K562 (cell line): ENCODE measurements around the gene WNT3. TPM values are rescaled to one million over a fixed set of nuclear protein-coding genes. Genes with fewer than 3 reads are reported as not detected.

Experiments
- ATAC-seq: fragments of 200-7000 bp; cut with Tn5 transposase; 3 replicates; pipeline ENCODE4 v1.9.1; 2020; ENCODE audit warnings: moderate library complexity
- BruUV-seq: library from RNA; stranded (reverse); fragments of 400-500 nt; replicated peaks from 2 replicates; lab custom pipeline; 2021; lab: Mats Ljungman, UMichigan
- CTCF ChIA-PET: fragments of 300-600 bp; formaldehyde crosslinking; extraction: SDS; loops from one replicate; lab custom pipeline; 2021; ENCODE audit warnings: low intra/inter-chr PET ratio; lab: Yijun Ruan, JAX
- POLR2A ChIA-PET: fragments of 300-600, 350-650 bp; sonication (Branson Sonifier 250); formaldehyde crosslinking; extraction: SDS; loops from one replicate; lab custom pipeline; 2021; ENCODE audit warnings: antibody characterized with exemption, inconsistent platforms; lab: Yijun Ruan, JAX
- DNase-seq, 4 experiments: peaks; one replicate each; pipeline versions ENCODE4 v3.0.0 to v3.0.0-alpha.2; 2011 to 2018; ENCODE audit warnings: low spot score in 3 of 4, mixed read lengths in 3 of 4; ENCODE audit errors: extremely low read depth in 1 of 4
- FAIRE-seq: peaks from 2 replicates; lab custom pipeline; 2011; peaks lifted over from hg19 to GRCh38; lab: Jason Lieb, UNC
- H2AFZ ChIP-seq: 2 replicates; pipeline ENCODE4 v1.6.0; 2011; ENCODE audit warnings: low read depth, low read length, control low read depth, inconsistent platforms
- H3K27ac ChIP-seq: fragments of 200-600 bp; 3 replicates; pipeline ENCODE4 v1.8.0; 2011; ENCODE audit warnings: low read depth, mild to moderate bottlenecking, control low read depth, inconsistent platforms, low read length, moderate library complexity, mixed read lengths; ENCODE audit errors: extremely low read depth
- H3K27me3 ChIP-seq, 2 experiments: fragments of 300-600 bp in 1 of 2; 2 replicates in 1 of 2; 3 replicates in 1 of 2; pipeline versions ENCODE4 v1.6.0 to v1.8.0; 2011; ENCODE audit warnings: inconsistent platforms in 2 of 2, low read length in 2 of 2, mild to moderate bottlenecking in 1 of 2, mixed read lengths in 1 of 2, moderate library complexity in 1 of 2; ENCODE audit not compliant: control insufficient read depth in 2 of 2, insufficient read depth in 2 of 2
- H3K36me3 ChIP-seq: fragments of 300-600 bp; 3 replicates; pipeline ENCODE4 v1.8.0; 2011; ENCODE audit warnings: mild to moderate bottlenecking, low read length, inconsistent platforms; ENCODE audit not compliant: control insufficient read depth, insufficient read depth
- H3K4me1 ChIP-seq, 2 experiments: fragments of 200-600 bp in 1 of 2; replicated peaks in 1 of 2; 2 replicates in 1 of 2; 3 replicates in 1 of 2; pipeline versions ENCODE4 v1.5.1 to v1.8.0; 2011; ENCODE audit warnings: inconsistent platforms in 2 of 2, low read length in 2 of 2, mild to moderate bottlenecking in 1 of 2, mixed read lengths in 1 of 2, moderate library complexity in 1 of 2; ENCODE audit not compliant: control insufficient read depth in 2 of 2, insufficient read depth in 2 of 2
- H3K4me2 ChIP-seq: 2 replicates; pipeline ENCODE4 v1.6.1; 2011; ENCODE audit warnings: low read length, control low read depth, inconsistent platforms, mixed read lengths; ENCODE audit not compliant: insufficient read depth
- H3K4me3 ChIP-seq: fragments of 200-600 bp; sonication (generic), shearing (Covaris generic); 2 replicates; pipeline ENCODE4 v1.5.1; 2016; ENCODE audit warnings: control low read depth, inconsistent platforms
- H3K79me2 ChIP-seq: fragments of 200-600 bp; 3 replicates; pipeline ENCODE4 v1.8.0; 2011; ENCODE audit warnings: low read length, inconsistent platforms; ENCODE audit not compliant: control insufficient read depth, insufficient read depth
- H3K9ac ChIP-seq, 2 experiments: 2 replicates each; pipeline versions ENCODE4 v1.6.0 to v1.6.1; 2011; ENCODE audit warnings: low read depth in 2 of 2, low read length in 2 of 2, control low read depth in 1 of 2, inconsistent platforms in 1 of 2, mild to moderate bottlenecking in 1 of 2, mixed read lengths in 1 of 2; ENCODE audit not compliant: insufficient read depth in 1 of 2
- H3K9me1 ChIP-seq: one replicate; pipeline ENCODE4 v1.6.0; 2011; ENCODE audit warnings: inconsistent platforms, mild to moderate bottlenecking, low read length, moderate library complexity; ENCODE audit not compliant: control insufficient read depth, insufficient read depth
- H3K9me3 ChIP-seq: replicated peaks from 2 replicates; pipeline ENCODE4 v1.5.1; 2011; ENCODE audit warnings: low read depth, low read length, inconsistent platforms; ENCODE audit not compliant: control insufficient read depth, insufficient read depth
- H4K20me1 ChIP-seq: replicated peaks from 2 replicates; pipeline ENCODE4 v1.6.1; 2011; ENCODE audit warnings: low read length, inconsistent platforms, mixed read lengths; ENCODE audit not compliant: control insufficient read depth, insufficient read depth
- BDP1 ChIP-seq: IDR thresholded peaks from 3 replicates; pipeline ENCODE4 v1.6.1; 2011; ENCODE audit not compliant: insufficient read length, insufficient read depth
- CUX1 ChIP-seq: fragments of 200-800 bp; sonication (Bioruptor generic); IDR thresholded peaks from 2 replicates; pipeline ENCODE4 v1.6.1; 2016; ENCODE audit warnings: missing genetic modification characterization, missing compliant biosample characterization
- HEY1 ChIP-seq: fragments of 250-450 bp; sonication (Bioruptor Pico); IDR thresholded peaks from 2 replicates; pipeline ENCODE4 v1.5.0; 2020; ENCODE audit warnings: mild to moderate bottlenecking, moderate library complexity, borderline replicate concordance
- MTF1 ChIP-seq: fragments of 250-450 bp; sonication (Bioruptor Pico); IDR thresholded peaks from 2 replicates; pipeline ENCODE4 v1.9.0; 2021; ENCODE audit warnings: moderate library complexity, mild to moderate bottlenecking, inconsistent platforms, borderline replicate concordance
- NONO ChIP-seq, 2 experiments: fragments of 200-400 bp in 1 of 2; fragments of 450-650 bp in 1 of 2; formaldehyde crosslinking in 1 of 2; IDR thresholded peaks; 2 replicates each; pipeline ENCODE4 v1.6.1; 2017; ENCODE audit warnings: low read depth in 2 of 2, mild to moderate bottlenecking in 2 of 2, moderate library complexity in 2 of 2, low read length in 1 of 2
- TEAD2 ChIP-seq: fragments of 450-650 bp; IDR thresholded peaks from 2 replicates; pipeline ENCODE4 v1.6.1; 2016; ENCODE audit warnings: missing genetic modification characterization, control low read depth, missing compliant biosample characterization
- ZFP36 ChIP-seq: fragments of 150-350 bp; IDR thresholded peaks from 2 replicates; pipeline ENCODE4 v1.6.1; 2018; ENCODE audit warnings: low read length, low read depth; ENCODE audit not compliant: partially characterized antibody
- WGBS: fragments of 100-300 bp; shearing (Covaris generic); methylation state at CpG from one replicate; pipeline ENCODE4 v1.1.6; 2016; ENCODE audit warnings: low coverage, mixed read lengths; ENCODE audit not compliant: insufficient coverage; ENCODE audit errors: missing lambda C conversion rate; 5-methylcytosine and 5-hydroxymethylcytosine counted together
- in situ Hi-C: fragments of 300-500 bp; cut with MboI; formaldehyde crosslinking; loops from 4 replicates; pipeline ENCODE4 v1.15.0; 2018; ENCODE audit warnings: inconsistent platforms, mixed read lengths
- intact Hi-C: fragments of 100-400 bp; cut with micrococcal nuclease; formaldehyde crosslinking; loops from 2 replicates; pipeline ENCODE4 v1.14.2; 2022
- polyA plus RNA-seq, 8 experiments: library from polyadenylated mRNA; depleted of rRNA in 4 of 8; stranded (reverse) in 5 of 8; unstranded in 3 of 8; fragments of >200 nt; fragmentation: Nextera tagmentation in 2 of 8; fragmentation: Illumina TruSeq in 1 of 8; extraction: Ambion mirVana in 2 of 8; extraction: Trizol in 1 of 8; gene quantifications; 2 replicates each; pipeline versions ENCODE4 v1.2.1 to v1.2.3, GENCODE V29; 2011 to 2014; ENCODE audit warnings: inconsistent platforms in 1 of 8, missing spikeins in 1 of 8
- total RNA-seq, 7 experiments: library from RNA; depleted of rRNA in 6 of 7; stranded (reverse); fragments of >200 nt in 6 of 7; fragmentation: Illumina TruSeq in 2 of 7; extraction: Trizol in 2 of 7; gene quantifications; 2 replicates each; pipeline versions ENCODE4 v1.2.1 to v1.2.3, GENCODE V29; 2011 to 2021; ENCODE audit warnings: low replicate concordance in 1 of 7

Gene WNT3
- total and polyA plus RNA-seq, 9 of the 15 experiments (the other 6 are each of a cell fraction or from before 2014, with no cell fraction given), result 1.5 to 6.1 (median 3.3) TPM

GRCh38 chr17:46820592-46821450 is 2.3 kb upstream of the WNT3 start:
- H3K36me3 ChIP-seq, result no peaks in the 10 kb centered on the region
- no peaks in the 10 kb centered on the region for H3K9me3 ChIP-seq
- H3K4me3 ChIP-seq, result no peak overlapping the region
- no peaks in the 10 kb centered on the region for H3K27me3 ChIP-seq
- no TSS peak for BruUV-seq
- H4K20me1 ChIP-seq, result no peaks in the 10 kb centered on the region; the same call in 1 of the 2 replicates
- 91% methylated on average over 10 of the region's 13 CpGs for WGBS
- FAIRE-seq, result no peak
- H3K79me2 ChIP-seq, result no peaks in the 10 kb centered on the region
- H2AFZ ChIP-seq, result 0 out of 2 replicates have a peak overlapping the region, but pooled peaks have one; percentile 43
- ATAC-seq, result no peak
- ChIA-PET CTCF (no interaction called here), POLR2A (interaction anchor here (0.7 to 1.1 kb wide), 3 partner anchors 10 to 18 kb away, joined by 3 read pairs; no protein-coding TSS in a partner anchor)
- no peaks in the 10 kb centered on the region for H3K9me1 ChIP-seq
- in situ Hi-C loops, result loop anchor here (25.0 kb wide), 1 partner anchor 1234 kb away; no protein-coding TSS in a partner anchor
- 0 out of 4 replicates have a peak overlapping the region, but pooled peaks of 1 of the 2 experiments have one; percentile 2 for H3K9ac ChIP-seq
- no peak for TF ChIP-seq TEAD2
- peak; percentile 56 for TF ChIP-seq ZFP36
- H3K4me1 ChIP-seq, result peaks cover 21 to 63% of the 10 kb centered on the region in 2 experiments; a peak in 4 of 5 replicates
- intact Hi-C loops, result no loop called here
- H3K4me2 ChIP-seq, result no peak overlapping the region
- no peak for DNase-seq
- H3K27ac ChIP-seq, result no peak overlapping the region

DNA sequence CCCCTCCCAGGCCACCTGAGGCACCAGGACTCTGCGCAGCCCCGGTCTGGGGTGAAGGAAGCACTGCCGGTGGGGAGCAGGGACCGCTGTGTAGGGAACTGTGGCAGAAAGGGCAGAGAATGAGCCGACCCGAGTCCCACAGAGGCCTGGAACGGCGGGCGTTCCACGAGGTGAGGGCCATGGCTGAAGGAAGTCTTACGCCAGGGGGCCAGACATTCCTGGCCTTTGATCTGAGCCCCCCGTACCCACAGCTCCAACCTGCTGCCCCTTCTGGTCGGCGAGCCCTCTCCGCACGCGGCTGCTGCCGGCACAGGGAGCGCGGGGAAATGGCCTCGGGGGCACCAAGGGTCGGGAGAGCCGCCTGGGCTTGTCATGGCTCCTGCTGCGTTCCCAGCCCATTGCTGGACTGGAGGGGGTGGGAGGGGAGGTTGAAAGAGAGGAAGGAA is 1.4 kb upstream of the WNT3 start:
- Histone ChIP-seq H3K9me3 (no peaks in the 10 kb centered on the region), H3K27me3 (no peaks in the 10 kb centered on the region), H4K20me1 (no peaks in the 10 kb centered on the region; the same call in 1 of the 2 replicates), H3K4me3 (no peak overlapping the region), H3K36me3 (no peaks in the 10 kb centered on the region), H3K27ac (peak overlapping the region; percentile 78), H2AFZ (peak overlapping the region; percentile 96), H3K4me2 (peak overlapping the region; percentile 78), H3K4me1 (peaks cover 21 to 63% of the 10 kb centered on the region in 2 experiments; a peak in 4 of 5 replicates), H3K79me2 (no peaks in the 10 kb centered on the region), H3K9me1 (no peaks in the 10 kb centered on the region), H3K9ac (peak overlapping the region; percentile 63 to 88)
- ChIA-PET CTCF (no interaction called here), POLR2A (interaction anchor here (0.7 to 1.1 kb wide), 3 partner anchors 11 to 37 kb away, joined by 3 read pairs; no protein-coding TSS in a partner anchor)
- no peak for FAIRE-seq
- ATAC-seq, result no peak
- in situ Hi-C loops, result loop anchor here (25.0 kb wide), 1 partner anchor 1233 kb away; no protein-coding TSS in a partner anchor
- no peak for DNase-seq
- intact Hi-C loops, result no loop called here
- no TSS peak for BruUV-seq
- WGBS, result 72% methylated on average over 23 of the region's 24 CpGs
- no peak for TF ChIP-seq MTF1
- no peak for TF ChIP-seq BDP1
- no peak for TF ChIP-seq HEY1
- no peak for TF ChIP-seq NONO (IDR thresholded peaks at IDR 0.05; ENCODE audit: low read depth in 2 of 2, low read length in 1 of 2)
- TF ChIP-seq CUX1 (CRISPR knock-in tag), result no peak
